Lung (tissue), 12 donors: ENCODE measurements around the gene ERCC2. TPM values are rescaled to one million over a fixed set of nuclear protein-coding genes. Genes with fewer than 3 reads are reported as not detected.

Experiments used
- ATAC-seq: fragments of 200-7000 bp; cut with Tn5 transposase; one replicate; pipeline ENCODE4 v1.9.1; 2020; ENCODE audit warnings: moderate number of reproducible peaks; ENCODE audit not compliant: insufficient read depth, low FRiP score
- DNase-seq, 3 donors: peaks; one replicate each; pipeline ENCODE4 v3.0.0-alpha.2; 2013 to 2017
- H3K27ac ChIP-seq, 2 donors: one replicate each; pipeline ENCODE4 v1.5.1; 2013; ENCODE audit warnings: mild to moderate bottlenecking in 2 of 2, moderate library complexity in 2 of 2, control low read depth in 1 of 2, inconsistent platforms in 1 of 2, low read depth in 1 of 2, low read length in 1 of 2
- H3K27me3 ChIP-seq, 3 donors: one replicate each; pipeline ENCODE4 v1.5.1; 2013; ENCODE audit warnings: low read length in 2 of 3; ENCODE audit not compliant: control insufficient read depth in 3 of 3, insufficient read depth in 3 of 3
- H3K36me3 ChIP-seq, 4 donors: one replicate each; pipeline ENCODE4 v1.5.1; 2013; ENCODE audit warnings: low read length in 4 of 4, mild to moderate bottlenecking in 1 of 4, moderate library complexity in 1 of 4; ENCODE audit not compliant: control insufficient read depth in 4 of 4, insufficient read depth in 4 of 4
- H3K4me1 ChIP-seq, 5 donors: one replicate each; pipeline ENCODE4 v1.5.1; 2013; ENCODE audit warnings: low read length in 5 of 5, mild to moderate bottlenecking in 2 of 5, moderate library complexity in 1 of 5; ENCODE audit not compliant: control insufficient read depth in 5 of 5, insufficient read depth in 5 of 5
- H3K4me3 ChIP-seq: one replicate; pipeline ENCODE4 v1.5.1; 2013; ENCODE audit warnings: mild to moderate bottlenecking, control low read depth, moderate library complexity
- H3K9ac ChIP-seq, 2 donors: one replicate each; pipeline ENCODE4 v1.5.1; 2013; ENCODE audit warnings: low read length in 2 of 2, control low read depth in 1 of 2; ENCODE audit not compliant: insufficient read depth in 1 of 2
- H3K9me3 ChIP-seq, 4 donors: one replicate each; pipeline ENCODE4 v1.5.1; 2013; ENCODE audit warnings: low read length in 3 of 4, mild to moderate bottlenecking in 1 of 4, moderate library complexity in 1 of 4; ENCODE audit not compliant: control insufficient read depth in 4 of 4, insufficient read depth in 3 of 4
- WGBS, 2 donors: extraction: QIAGEN DNeasy Blood & Tissue Kit; methylation state at CpG; one replicate each; pipeline ENCODE4 v1.1.7; 2013; 5-methylcytosine and 5-hydroxymethylcytosine counted together
- polyA plus RNA-seq, 2 donors: library from polyadenylated mRNA; stranded (reverse); fragments of 200-250 nt; gene quantifications; one replicate each; pipeline ENCODE4 v1.2.1, GENCODE V29; 2013
- total RNA-seq, 2 donors: library from RNA; depleted of rRNA in 1 of 2; stranded (reverse); fragments of >200 nt in 1 of 2; gene quantifications; one replicate each; pipeline ENCODE4 v1.2.1, GENCODE V29; 2014 to 2021
- TF ChIP-seq, protein P1 (sequence below): IDR thresholded peaks from 2 replicates; pipeline ENCODE4 v1.5.1; 2012; ENCODE audit warnings: mild to moderate bottlenecking; ENCODE audit errors: control extremely low read depth, extremely low read depth
- donor health status: control.
- donor health status: control.
- donor health status: Bipolar disorder and iron deficiency.
- donor health status: healthy.
- donor health status: DM: yes; HTN: yes; CAD: no.

ERCC2 gene
- total and polyA plus RNA-seq, 4 donors: 11.9 to 19.9 (median 16.3) TPM

DNA sequence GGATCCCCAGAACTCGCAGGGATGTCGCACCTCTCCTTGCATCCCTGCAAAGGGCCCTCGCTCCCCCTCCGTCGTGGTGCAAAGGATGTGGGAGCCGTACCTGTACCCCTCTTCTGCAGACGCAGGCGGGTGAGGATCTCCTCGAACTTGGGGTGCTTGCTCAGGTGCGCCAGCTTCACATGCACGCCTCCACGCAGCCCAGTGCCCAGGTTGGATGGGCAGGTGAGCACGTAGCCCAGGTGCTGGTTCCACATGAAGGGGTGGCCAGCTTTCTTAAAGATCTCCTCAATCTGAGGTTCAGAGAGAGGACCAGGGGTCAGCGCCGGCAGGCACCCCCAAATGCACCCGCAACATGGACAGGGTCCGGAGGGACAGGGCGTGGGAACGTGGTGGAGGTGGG, 63.0 kb downstream of the ERCC2 start:
- no peaks in the 10 kb centered on the region for H3K9me3 ChIP-seq
- peaks cover 0 to 6% (median 0%) of the 10 kb centered on the region in 4 donors for H3K36me3 ChIP-seq
- TF ChIP-seq, protein P1, sequence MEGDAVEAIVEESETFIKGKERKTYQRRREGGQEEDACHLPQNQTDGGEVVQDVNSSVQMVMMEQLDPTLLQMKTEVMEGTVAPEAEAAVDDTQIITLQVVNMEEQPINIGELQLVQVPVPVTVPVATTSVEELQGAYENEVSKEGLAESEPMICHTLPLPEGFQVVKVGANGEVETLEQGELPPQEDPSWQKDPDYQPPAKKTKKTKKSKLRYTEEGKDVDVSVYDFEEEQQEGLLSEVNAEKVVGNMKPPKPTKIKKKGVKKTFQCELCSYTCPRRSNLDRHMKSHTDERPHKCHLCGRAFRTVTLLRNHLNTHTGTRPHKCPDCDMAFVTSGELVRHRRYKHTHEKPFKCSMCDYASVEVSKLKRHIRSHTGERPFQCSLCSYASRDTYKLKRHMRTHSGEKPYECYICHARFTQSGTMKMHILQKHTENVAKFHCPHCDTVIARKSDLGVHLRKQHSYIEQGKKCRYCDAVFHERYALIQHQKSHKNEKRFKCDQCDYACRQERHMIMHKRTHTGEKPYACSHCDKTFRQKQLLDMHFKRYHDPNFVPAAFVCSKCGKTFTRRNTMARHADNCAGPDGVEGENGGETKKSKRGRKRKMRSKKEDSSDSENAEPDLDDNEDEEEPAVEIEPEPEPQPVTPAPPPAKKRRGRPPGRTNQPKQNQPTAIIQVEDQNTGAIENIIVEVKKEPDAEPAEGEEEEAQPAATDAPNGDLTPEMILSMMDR: no peak
- H3K4me3 ChIP-seq: no peak overlapping the region
- no peaks in the 10 kb centered on the region for H3K27me3 ChIP-seq
- no peak overlapping the region for H3K9ac ChIP-seq
- ATAC-seq (no peak), DNase-seq (no peak)
- H3K4me1 ChIP-seq: no peaks in the 10 kb centered on the region
- no peak overlapping the region for H3K27ac ChIP-seq
- WGBS, 2 donors: 89 to 91% methylated on average over 19 of the region's 19 CpGs

DNA sequence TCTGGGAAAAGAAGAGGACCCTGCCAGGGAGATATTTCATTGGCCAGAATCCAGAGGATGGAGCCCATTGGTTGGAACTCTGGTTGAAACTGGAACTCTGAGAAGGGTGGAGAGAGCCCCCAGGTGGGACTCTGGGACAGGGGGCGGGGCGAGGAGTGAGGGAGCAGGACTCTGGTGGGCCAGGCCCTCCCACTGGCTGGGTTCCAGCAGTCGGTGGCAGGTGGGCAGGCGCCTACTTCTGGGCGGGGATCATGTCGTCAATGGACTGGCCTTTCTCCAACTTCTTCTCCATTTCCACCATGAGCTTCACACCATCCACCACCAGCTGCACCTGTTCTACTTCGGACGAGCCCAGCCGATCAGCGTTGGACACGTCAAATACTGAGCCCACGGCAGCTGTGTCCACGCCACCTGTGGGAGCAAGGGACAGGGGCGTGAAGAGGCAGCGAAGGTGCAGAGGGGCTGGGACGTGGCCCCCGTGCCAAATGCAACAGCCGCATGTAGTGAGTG, 63.8 kb downstream of the ERCC2 start:
- 70 to 80% methylated on average over 18 of the region's 18 CpGs for WGBS, 2 donors
- Histone ChIP-seq H3K4me3 (no peak overlapping the region), H3K27ac (no peak overlapping the region), H3K9me3 (no peaks in the 10 kb centered on the region), H3K36me3 (peaks cover 0 to 11% (median 1%) of the 10 kb centered on the region in 4 donors), H3K9ac (no peak overlapping the region), H3K4me1 (no peaks in the 10 kb centered on the region), H3K27me3 (no peaks in the 10 kb centered on the region)
- no peak for ATAC-seq
- DNase-seq: peak; percentile 26 to 58 (median 32)
- TF ChIP-seq, protein P1: no peak

DNA sequence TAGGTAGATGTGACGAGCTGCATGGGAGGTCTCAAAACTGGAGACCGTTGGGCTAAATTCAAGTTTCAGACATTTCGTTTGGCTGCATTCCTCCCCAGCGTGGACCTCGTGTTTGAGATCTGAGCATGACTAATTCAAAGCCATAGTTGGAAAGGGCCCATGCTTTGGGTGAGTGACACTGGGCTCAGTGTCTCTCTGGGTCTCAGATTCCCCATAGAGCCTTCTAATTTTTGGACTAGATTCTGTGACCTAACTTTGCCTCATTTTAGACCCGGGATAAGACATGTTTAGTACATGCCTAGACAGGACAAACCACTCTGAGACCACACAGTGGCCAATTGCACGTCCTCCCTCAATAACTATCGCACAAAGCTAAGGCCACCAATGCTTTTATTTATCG, 64.3 kb downstream of the ERCC2 start:
- WGBS, 2 donors: 54 to 74% methylated on average over 9 of the region's 9 CpGs
- H3K36me3 ChIP-seq: peaks cover 0 to 11% (median 1%) of the 10 kb centered on the region in 4 donors
- TF ChIP-seq, protein P1: no peak
- no peak for ATAC-seq
- H3K27me3 ChIP-seq: no peaks in the 10 kb centered on the region
- no peaks in the 10 kb centered on the region for H3K4me1 ChIP-seq
- no peak overlapping the region for H3K27ac ChIP-seq
- no peak overlapping the region for H3K4me3 ChIP-seq
- DNase-seq: no peak
- no peaks in the 10 kb centered on the region for H3K9me3 ChIP-seq
- no peak overlapping the region for H3K9ac ChIP-seq

DNA sequence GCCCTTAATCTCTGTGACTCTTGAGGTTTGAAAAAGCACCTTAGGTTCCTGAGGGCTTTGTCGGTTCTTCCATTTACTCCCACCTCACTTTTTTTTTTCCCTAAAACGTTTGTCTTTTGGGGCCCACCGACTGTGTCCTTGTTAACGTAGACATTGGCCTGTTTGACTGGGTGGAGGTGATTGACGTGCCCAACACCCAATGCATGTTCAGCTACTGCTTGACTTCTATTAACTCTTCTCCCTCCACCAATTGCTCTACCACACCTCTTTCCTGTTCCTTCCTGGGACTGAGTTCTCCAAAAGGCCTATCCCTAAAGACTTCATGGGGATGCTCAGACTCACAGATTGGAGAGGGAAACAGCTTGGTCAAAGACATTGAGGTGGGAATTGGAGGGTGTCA, 65.0 kb downstream of the ERCC2 start:
- H3K4me3 ChIP-seq: no peak overlapping the region
- WGBS, 2 donors: 22 to 29% methylated on average over 5 of the region's 5 CpGs
- TF ChIP-seq, protein P1: no peak

More for the DNA sequence above, 65.0 kb downstream of the ERCC2 start:
- H3K9me3 ChIP-seq: no peaks in the 10 kb centered on the region
- H3K36me3 ChIP-seq: peaks cover 0 to 14% (median 1%) of the 10 kb centered on the region in 4 donors
- H3K9ac ChIP-seq: no peak overlapping the region
- DNase-seq (peak in 1 of 3 donors; percentile 53), ATAC-seq (no peak)
- no peaks in the 10 kb centered on the region for H3K27me3 ChIP-seq
- no peaks in the 10 kb centered on the region for H3K4me1 ChIP-seq
- H3K27ac ChIP-seq: no peak overlapping the region
